HG02943 (cell line): ENCODE results near the gene ACTRT2.

Experiments
- ATAC-seq: cut with Tn5 transposase; IDR thresholded peaks from one replicate; pipeline ENCODE4 v1.9.1; 2021; ENCODE audit warnings: mild to moderate bottlenecking, low read depth, moderate library complexity; ENCODE audit not compliant: unreplicated experiment

ACTRT2 gene

DNA sequence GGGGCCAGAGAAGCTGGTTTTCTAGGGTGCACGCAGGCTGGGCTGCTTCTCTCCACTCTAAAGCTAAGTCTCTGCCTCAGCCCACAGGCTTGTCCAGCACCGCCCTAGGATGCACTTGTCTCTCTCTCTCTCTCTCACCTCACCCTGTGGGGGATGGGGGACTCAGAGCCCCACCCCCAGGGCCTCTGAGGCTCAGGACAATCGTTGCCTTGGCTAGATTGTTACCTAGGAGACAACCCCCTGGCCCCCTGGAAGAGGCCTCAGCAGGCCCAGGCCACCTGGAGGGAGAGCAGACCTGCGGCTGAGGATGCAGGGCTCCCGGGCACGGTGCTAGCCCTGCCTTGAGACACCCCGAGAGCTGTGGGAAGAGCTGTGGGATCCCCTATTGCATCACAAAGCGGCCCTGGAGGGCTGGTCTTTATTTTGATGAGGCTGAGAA lies at the start of gene ACTRT2:
ACTRT2 (plus strand) TSS at position 235 of the 439 bp plus-strand sequence. CDS start 220 bp downstream, outside the sequence.
- no peak for ATAC-seq

DNA sequence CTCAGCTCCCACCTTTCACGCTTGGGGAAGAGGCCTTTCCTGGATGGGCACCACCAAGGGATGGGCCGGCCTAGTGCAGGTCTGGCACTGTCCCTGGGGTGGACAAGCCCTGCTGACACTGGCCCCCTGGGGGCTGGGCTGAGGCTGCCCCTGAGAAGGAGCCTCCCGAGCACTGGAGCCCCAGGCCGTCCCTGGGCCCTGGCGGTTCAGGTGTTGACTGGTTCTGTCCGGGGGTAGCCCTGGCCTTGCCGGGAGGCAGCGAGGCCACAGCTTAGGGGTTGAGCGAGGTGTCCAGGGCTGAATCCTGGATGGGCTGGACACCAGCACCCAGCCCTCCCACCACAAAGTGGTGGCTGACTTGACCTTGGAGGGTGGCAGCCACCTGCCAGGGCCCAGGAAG lies 49.7 kb upstream of the ACTRT2 start:
- no peak for ATAC-seq

DNA sequence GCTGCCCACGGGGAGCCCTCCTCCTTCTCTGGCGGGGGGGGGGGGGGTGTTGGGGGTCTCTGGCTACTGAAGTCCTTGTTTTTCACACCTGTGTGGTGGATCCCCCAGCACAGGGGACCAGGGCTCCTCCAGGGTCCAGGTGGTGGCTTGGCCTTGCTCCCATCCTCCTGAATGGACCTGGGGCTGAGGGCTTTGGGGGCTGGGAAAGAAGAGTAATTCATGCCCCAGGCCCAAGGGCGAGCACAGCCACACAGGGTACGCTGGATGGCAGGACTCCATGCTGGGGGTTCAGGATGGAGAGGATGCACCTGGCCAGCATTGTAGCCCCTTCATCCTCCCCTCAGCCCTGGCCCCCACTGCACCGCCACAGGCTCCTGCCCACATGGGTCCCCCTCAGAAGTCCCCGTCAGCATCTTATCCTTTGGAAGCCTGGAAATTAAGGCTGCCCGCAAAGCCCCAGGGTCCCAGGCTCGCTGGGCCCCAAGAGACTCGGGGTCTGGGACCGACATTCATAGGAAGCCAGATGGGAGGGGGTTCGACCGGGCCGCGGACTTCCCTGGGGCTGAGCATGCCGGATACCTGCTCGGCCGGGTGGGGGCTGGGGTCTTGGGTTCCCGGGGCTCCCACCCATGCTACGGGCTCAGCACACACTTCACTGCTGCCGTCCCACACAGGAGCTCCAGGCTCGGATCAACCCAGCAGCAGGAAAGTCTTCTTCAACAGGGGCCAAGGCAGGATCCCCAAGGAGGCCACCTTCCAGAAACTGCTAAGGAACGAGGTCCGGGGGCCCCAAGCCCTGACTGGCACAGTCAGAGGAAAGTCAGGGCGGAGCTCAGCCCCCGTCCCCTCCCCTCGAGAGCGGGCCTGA lies 49.0 kb upstream of the ACTRT2 start:
- ATAC-seq = no peak

DNA sequence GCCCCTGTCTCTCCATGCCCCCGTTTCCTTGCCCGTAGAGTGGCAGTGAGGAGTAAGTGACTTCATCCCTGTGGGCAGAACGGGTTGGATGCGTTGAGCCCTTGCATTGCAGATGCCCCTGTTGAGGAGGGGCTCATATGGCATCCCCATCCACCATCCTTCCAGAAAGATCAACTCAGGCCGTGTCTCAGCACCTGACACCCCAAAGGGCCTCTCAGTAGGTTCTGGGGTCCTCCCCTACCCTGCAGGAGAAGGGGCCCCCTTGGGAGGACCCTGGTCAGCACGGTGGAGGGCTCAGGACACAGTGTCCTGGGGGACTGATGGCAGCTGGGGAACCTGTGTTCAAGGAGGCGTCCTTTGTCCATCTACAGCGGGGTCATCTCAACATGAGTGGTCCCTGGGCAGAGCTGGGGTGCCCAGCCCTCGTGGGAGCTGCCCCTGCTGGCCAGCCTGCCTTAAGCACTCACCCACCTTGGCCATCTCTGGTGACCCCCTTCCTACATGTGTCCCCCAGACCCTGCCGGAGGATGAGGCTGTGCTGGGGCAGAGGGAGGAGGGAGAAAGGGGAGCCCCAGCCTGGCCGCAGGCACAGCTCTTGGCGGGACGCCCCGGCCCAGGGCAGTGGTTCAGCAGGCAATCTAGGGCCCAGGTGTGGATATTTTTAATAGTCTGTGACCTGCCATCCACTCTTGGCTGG lies 48.2 kb upstream of the ACTRT2 start:
- ATAC-seq = no peak

DNA sequence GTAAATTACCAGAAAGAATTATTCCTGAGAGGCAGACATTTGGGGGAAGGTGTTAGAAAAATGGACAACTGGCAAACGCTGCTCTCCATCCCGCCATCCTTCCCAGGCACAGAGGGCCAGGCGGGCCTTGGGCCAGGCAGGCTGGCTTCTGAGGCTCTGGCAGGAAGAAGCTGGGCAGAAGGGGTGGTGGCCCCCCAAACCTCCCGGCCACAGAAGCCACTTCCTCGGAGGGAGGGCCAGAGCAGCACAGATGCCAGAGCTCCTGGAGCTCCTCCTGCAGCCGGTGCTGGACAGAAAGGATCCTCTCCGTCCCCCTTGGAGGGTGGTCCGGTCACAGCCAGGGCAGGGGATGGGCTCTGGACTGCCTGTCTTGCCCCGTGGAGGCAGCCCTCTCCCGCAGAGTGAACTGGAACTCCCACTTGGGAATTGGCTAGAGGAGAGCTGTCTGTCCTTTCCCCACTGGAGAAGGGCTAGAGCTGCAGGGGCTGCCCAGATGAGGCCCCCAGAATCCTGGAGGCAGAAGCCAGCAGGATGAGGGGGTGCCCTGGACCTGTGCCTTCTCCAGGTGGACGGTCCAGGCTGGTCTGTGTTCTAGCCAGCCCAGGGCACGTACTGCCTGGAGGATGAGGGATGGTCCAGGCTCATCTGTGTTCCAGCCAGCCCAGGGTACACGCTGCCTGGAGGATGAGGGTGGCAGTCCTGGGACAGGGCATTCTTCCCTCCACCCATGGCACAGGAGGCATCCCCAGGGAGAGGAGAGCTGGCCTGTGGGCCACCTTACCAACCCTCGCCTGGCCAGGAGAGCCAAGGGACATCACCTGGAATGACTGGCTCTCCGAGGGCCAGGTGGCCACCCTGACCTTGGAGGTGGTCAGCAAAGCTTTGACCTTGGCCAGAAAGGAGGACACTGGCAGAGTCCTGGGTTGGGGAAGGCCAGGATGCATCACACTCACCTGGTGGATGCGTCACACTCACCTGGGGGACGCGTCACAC lies 47.4 kb upstream of the ACTRT2 start:
- no peak for ATAC-seq

DNA sequence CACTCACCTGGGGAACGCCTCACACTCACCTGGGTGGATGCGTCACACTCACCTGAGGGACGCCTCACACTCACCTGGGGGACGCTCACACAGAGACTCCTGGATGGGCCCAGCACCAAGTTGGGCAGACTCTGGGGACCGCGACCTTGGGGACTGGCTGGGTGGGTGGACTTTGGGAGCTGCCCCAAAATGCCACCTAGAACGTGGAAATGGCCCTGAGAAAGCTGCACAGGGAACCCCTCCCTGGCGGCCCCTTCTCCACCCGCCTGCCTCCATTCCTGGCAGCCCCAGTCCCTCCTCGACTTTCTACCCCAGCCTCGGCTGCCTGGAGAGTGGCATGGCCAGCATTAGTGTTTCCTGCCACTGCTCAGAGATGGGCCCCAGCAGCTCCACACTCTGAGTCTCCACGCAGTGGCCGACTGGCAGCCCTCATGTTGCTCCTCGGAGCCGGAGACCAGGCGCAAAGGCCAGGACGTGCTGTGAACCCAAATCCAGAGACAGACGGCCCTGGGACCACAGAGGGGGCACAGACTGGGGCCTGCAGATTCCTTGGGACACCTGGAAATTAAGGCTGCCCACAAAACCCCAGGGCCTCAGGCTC lies 46.5 kb upstream of the ACTRT2 start:
- no peak for ATAC-seq

DNA sequence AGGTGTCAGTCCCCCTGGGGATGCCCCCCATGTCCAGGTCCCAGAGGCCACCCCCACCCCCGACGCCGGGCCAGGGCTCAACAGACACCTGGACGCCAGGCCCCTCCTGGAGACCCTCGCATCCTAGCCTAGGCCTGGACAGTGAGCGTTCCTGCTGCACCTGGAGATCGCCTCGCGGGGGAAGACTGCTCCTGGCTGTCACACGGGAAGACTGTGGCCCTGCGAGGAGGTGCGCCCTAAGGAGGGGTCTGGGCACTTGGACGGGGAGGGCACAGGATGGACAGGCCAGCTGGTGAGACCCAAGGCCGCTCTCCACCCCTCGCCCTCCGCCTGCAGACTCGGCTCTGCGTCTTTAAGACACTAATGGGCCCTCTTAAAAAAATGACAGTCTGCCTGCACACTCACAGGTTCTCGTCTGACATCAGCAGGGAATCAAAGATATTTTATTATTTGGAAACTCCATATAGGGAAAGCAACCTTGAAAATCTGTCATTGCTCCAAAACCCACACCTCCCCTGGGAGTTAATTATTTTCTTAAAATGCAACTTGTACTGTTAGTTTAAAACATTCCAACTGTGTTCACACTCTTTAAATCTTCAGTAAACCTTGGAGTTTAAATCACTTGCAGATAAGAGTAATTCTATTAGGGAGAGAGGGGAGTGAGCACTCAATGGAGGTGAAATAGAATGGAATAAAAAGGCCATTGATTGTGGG lies 45.6 kb upstream of the ACTRT2 start:
- no peak for ATAC-seq

DNA sequence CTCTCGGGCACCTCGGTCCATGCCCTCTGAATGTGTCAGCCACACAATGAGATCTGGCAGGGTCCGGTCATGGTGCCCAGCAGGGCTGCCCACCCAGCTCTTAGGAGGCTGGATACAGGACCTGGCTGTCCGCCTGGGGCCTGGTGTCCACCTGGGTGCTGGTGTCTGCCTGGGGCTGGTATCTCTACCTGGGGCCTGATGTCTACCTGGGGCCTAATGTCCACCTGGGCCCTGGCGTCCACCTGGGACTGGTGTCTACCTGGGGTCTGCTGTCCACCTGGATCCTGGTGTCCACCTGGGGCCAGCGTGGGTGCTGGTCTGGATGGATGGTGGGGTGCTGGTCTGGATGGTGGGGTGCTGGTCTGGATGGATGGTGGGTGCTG lies 45.1 kb upstream of the ACTRT2 start:
- ATAC-seq = no peak

DNA sequence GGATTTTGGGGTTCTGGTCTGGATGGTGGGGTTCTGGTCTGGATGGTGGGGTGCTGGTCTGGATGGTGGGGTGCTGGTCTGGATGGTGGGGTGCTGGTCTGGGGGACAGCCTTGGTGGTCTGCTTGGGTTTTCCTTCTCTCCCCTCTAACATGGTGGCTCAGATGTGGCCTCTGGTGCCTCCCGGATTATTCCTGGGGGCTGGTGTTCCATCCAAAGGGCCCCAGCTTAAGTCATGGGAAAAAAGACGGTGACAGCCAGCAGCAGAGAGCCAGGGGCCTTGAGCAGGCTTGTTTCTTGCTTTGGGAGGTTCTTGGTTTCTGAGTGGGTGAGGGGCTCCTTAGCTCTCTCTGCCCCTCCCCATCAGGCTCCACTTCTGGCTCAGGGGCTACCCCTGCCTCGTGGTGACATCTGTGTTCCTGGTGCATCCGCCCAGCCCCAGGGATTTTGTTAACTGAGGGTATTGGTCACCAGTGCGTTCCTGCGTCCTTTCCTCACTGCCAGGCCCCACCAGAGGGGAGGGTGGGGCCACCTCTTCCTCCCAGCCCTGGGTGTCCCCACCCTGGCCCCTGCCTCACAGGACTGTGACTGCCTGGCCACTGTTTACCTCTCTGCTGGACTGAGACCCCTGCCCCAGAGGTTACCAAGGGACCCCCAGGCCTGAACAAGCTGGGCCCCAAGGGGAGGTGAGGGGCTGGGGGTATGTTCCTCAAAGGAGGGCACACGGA lies 43.2 kb upstream of the ACTRT2 start:
- ATAC-seq = no peak

DNA sequence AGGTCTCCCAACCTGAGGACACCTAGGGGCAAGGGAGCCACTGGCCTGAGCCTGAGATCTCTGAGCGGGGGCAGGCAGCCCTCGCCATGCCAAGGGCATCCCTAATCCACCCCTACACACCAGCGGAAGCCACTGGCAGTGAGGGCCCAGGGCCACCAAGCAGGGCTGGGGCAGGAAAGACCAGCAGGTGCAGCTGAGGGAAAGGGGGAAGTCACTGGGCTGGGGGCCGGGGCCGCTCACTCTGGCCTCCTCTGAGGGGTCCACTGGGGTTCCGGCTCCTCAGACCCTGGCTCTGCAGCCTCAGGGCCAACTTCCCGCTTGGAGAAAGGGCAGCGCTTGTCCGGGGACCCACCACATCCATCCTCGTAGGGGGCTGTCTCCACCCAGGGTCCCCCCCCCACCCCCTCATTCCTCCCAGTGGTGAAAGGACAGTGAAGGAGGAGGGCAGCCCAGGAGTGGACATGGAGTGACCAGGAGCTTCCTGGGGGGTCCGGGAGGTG lies 42.5 kb upstream of the ACTRT2 start:
- no peak for ATAC-seq

DNA sequence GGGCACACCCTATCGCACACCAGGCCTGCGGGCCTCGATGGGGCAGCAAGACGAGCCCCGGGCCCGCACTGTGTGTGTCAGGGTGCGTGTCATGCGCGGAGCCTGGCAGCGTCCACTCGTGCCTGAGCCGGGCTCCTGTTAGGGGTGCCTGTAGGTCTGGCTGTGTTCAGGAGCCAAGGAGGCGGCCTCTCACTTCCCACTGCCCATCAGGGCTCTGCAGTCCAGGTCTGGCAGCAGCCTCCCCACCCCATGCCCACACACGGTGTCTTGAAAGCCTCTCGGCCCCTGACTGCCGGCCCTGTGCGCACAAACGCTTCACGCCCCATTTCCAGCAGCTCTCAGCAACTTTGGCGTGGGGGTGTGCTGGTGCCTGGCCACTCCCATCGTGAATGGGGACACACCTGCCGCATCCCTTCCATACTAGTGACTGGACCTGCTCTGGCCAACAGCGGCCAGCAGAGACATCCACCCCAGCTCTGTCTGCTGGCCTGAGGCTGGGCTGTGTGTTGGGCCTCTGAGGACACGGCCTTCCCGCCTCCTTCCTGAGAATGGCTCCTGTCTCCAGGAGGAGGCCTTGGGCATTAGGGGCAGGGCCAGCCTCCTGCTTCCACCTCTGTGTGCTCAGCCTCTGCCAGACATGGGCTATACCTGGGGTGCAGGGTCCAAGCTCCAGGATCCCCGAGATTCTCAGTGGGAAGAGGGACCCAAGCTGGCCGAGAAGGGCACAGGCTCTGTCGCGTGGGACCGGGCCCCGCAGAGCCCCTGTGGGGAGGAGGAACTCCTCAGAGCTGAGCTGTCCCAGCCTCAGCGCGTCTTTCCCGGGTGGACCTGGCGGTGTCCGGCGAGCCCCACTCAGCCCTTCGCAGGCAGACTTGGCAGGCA lies 41.8 kb upstream of the ACTRT2 start:
- ATAC-seq = no peak

DNA sequence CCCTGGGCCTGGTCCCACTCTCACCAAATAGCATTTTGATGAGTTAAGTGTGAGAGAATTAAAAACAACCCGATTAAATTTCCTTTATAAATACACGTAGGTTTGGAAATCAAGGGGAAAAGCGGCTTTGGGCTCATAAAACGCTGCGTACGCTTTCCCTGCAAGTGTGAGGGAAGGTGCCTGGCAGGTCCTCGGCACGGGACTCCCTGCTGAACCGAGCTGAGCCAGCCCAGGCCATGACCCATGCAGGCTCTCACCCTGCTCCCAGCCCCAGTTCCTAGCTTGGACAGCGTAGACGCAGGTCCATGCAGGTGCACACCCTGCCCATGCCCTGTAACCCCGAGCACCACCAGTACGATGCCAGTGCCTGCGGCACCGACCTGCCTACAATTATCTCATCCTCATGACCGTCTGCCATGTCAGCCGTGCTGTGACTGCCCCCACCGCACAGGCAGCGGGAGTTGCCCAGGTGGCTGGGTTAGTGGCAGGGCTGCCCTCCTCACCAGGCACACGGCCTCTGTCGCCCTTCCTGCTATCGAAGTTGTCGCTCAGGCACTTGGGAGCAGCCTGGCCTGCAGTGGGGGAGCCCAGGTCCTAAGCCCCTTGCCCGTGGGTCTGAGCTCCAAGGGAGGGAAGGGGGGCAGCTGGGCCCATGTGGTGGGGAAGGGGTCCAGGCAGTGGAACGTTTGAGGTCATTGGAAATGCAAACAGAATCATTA lies 41.0 kb upstream of the ACTRT2 start:
- ATAC-seq = no peak

DNA sequence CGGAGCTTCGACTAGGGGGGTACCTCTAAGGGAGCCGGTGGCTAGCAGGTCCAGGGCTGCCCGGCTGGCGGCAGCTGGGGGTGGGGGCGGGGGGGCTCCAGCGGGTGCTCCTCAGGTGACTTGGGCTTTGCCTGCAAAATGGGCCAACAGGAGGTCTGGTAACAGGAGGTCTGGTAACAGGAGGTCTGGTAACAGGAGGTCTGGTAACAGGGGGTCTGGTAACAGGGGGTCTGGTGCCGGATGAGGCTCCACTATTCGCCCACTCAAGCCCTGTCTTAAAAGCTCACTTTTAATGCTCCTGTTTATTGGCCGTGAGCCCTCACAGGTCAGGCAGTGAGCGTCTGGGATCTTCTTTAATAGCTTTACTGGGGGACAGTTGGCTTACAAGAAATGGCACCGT lies 40.4 kb upstream of the ACTRT2 start:
- ATAC-seq = no peak

DNA sequence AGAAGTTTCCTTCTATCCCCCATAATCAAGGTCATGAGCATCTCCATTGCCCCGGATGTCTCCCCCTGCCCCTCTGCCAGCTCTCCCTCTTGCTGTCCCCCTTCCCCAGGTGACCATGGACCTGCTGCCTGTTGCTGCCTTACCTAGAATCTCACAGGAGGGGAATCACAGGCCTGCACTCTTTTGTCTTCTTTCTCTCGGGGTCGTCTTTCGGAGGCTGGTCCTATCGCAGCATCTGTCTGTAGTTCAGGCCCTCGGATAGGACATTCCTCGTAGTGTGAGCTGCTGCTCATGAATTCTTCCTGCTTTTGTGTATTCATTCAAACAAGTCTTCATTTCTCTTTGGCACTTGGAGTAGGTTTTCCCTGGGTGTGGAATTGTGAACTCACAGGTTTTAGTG lies 39.9 kb upstream of the ACTRT2 start:
- no peak for ATAC-seq

DNA sequence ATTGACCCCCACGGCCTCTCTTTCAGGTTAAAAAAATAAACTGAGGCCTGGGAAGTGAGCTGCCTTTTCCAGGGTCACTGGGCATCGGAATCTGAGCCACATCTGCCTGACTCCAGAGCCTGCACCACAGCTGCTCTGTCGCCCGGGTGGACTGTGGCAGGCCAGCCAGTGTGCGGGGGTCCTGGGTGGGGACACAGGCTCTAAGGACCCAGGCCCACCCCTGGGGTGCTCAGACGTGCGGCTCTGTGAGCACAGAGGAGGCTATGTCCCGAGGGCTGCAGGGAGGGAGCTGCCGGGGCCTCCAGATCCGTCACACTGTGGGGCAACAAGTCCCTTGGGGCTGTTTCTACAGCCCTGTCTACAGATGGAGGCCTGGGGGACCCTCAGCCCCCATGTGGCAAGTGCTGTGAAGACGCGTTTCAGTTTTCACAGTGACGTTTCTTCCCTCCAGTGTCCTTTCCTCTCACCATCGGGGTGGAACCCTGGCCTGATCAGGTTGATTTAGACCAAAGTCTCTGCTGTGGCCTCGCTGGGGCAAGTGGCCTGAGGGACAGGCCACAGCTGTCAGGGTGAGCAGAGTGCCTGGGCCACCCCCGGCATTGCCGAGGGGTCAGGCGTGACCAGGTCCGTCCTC lies 39.2 kb upstream of the ACTRT2 start:
- ATAC-seq = no peak

DNA sequence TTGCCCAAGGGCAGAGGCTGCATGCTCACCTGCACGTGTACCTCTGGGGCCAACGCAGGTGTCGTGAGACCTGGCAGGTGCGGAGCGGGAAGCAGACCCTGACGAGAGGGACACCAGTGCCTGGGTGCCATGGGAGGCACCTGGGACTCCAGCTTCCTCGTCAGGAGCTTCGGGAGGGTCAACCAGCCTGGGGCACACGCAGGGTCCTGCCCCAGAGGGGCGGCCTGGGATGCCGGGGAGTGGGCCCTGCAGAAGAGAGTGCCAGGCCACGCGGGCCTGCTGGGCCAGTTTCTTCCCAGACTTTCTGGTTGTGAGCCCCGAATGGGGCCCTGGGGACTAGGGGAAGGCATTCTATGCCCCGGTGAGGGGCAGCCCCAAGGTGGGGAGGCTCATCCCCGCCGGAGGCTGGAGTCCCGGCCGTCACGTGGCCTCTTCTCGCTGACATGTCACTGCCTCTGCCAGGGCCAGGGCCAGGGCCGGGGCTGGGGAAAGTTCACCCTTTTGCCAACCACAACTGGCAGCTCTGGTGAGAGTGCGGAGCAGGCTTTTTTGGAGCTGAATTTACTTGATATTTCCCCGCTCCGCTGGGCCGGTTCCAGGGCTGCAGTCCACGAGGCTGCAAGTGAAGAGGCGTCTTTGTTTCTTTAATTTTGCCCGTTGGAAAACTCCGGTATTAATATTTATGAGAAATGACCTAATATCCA lies 38.5 kb upstream of the ACTRT2 start:
- ATAC-seq = no peak
